ENCODE data around the gene KIAA0930.

GRCh38 chr22:45265535-45265934 is 24.8 kb upstream of the KIAA0930 start:
- TF ChIP-seq CTCF (IDR thresholded peaks at IDR 0.05) (no peak), POLR2A (IDR thresholded peaks at IDR 0.05) (no peak)

Data from breast epithelium (tissue), 3 donors.